ENCODE measurements around the gene NCAPH2.
A peak's percentile ranks its signal among the peaks of the same experiment; 100 is the strongest.
"Not testable (repeated sequence)": the region's sequence is repeated elsewhere in the genome, so short reads cannot be mapped to it uniquely, and the experiment has no call there.

Gene NCAPH2

DNA sequence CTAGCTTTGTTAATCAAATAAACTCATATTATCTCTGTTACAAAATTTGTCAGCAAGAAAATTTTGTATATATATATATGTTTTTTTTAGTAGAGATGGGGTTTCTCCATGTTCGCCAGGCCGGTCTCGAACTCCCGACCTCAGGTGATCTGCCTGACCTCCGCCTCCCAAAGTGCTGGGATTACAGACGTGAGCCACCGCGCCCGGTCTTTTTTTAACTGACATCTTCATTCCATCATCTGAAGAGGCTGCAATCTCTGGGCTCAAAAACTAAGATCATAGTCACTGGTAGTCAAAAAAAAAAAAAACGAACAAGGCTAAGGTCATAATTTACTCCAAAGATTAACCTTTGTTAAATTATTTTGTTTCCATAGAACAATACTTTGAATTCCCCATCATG lies 32.4 kb downstream of the NCAPH2 start:
- no peak for DNase-seq (ENCODE audit: extremely low spot score)
- CTCF ChIA-PET = interaction anchor here (1.8 to 3.4 kb wide), 2 partner anchors 15 to 23 kb away, joined by 7 to 11 read pairs; partner anchors contain the start of genes SCO2 and SYCE3
- POLR2A ChIA-PET = interaction anchor here (7.3 kb wide), 1 partner anchor 15 kb away, joined by 49 read pairs; the partner anchor contains the start of gene SCO2
- TF ChIP-seq ZNF384 (IDR thresholded peaks at IDR 0.05) (no peak), SP1 (IDR thresholded peaks at IDR 0.05) (no peak), TARDBP (IDR thresholded peaks at IDR 0.05) (no peak), FOXK2 (IDR thresholded peaks at IDR 0.05) (no peak), CTBP1 (IDR thresholded peaks at IDR 0.05; ENCODE audit: borderline replicate concordance) (no peak)

DNA sequence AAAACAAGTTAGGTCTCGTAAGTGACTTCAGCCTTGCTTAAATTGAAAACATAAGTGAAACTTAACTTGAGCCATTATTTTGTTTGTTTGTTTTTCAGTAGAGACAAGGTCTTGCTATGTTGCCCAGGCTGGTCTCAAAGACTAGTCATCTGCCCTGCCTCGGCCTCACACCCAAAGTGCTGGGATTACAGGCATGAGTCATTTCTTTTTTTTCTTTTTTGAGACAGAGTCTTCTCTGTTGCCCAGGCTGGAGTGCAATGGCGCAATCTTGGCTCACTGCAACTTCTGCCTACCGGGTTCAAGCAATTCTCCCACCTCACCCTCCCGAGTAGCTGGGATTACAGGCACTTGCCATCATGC lies 33.6 kb downstream of the NCAPH2 start:
- ChIA-PET POLR2A (interaction anchor here (7.3 kb wide), 1 partner anchor 17 kb away, joined by 49 read pairs; the partner anchor contains the start of gene SCO2), CTCF (interaction anchor here (1.8 kb wide), 1 partner anchor 22 kb away, joined by 7 read pairs; the partner anchor contains the start of gene SYCE3)
- DNase-seq (ENCODE audit: extremely low spot score) = not testable (repeated sequence)

DNA sequence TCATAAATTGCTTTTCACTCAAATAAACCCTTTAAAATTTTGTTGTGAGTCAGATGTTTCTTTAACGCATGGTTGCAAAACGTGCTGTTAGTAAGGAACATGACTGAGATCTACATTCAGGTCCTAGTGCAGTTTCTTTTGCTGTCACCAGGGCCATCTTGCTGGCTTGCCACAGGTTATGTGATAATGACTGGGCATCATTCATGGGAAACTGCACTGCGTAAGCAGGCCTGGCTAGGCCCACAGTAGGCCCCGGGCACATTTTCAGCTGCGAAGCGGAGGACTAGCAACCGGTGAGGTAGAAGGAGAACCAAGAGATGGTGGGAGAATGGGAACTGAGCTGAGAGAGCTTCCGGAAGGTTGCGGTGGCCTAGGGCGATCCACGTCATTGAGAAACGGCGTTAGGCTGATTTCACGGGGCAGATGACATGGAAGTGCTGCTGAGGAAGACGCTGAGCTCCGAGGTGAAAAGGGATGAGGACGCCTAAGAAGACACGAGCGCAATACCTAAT lies 34.4 kb downstream of the NCAPH2 start:
- POLR2A ChIA-PET = interaction anchor here (1.0 kb wide), 1 partner anchor 17 kb away, joined by 4 read pairs; the partner anchor contains the start of gene SCO2
- CTCF ChIA-PET = no interaction called here
- DNase-seq (ENCODE audit: extremely low spot score) = no peak
- TF ChIP-seq ARNT (IDR thresholded peaks at IDR 0.05) (no peak), SUZ12 (IDR thresholded peaks at IDR 0.05) (no peak), FOXK2 (IDR thresholded peaks at IDR 0.05) (no peak), ELF4 (IDR thresholded peaks at IDR 0.05) (no peak), SP1 (IDR thresholded peaks at IDR 0.05) (no peak), FOXM1 (IDR thresholded peaks at IDR 0.05; ENCODE audit: borderline replicate concordance) (no peak), FOXA1 (IDR thresholded peaks at IDR 0.05) (no peak), HDGF (IDR thresholded peaks at IDR 0.05; ENCODE audit: borderline replicate concordance) (no peak), L3MBTL2 (conservative IDR thresholded peaks at IDR 0.05) (no peak)

DNA sequence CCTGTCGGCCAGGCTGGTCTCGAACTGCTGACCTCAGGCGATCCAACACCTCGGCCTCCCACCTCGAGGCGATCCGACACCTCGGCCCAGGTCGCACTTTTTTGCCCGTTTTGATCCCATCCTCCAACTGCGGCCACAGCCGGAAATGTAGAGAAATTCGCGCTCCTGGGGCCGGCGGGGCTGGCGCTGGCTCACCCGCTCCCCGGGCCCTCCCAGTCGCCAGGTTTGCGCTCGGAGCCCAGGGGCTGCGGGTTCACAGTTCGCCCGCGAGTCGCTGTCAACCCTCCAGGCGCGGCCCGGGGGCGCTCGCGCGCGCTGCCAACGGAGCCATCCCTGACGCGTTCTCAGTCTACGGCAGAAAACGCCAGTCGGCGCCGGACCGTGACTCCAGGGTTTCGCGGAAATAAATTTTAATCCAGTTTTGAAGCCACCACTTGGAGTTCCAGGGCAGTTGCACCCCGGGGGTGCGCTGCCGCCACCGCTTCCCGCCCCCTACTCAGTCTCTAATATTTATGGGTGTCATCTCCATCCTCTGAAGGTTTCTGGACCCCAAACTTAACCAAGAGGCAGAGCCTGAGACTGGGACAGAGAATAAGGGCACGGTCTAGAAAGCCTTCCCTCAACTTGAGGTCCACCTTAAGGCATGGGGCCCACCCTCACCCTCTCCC lies 36.2 kb downstream of the NCAPH2 start:
- peak; percentile 91 for DNase-seq (ENCODE audit: extremely low spot score)
- TF ChIP-seq L3MBTL2 (conservative IDR thresholded peaks at IDR 0.05) (no peak), FOXK2 (IDR thresholded peaks at IDR 0.05) (no peak), ELF4 (IDR thresholded peaks at IDR 0.05) (no peak), SP1 (IDR thresholded peaks at IDR 0.05) (no peak), ZNF384 (IDR thresholded peaks at IDR 0.05) (no peak), NFRKB (IDR thresholded peaks at IDR 0.05) (no peak), LEF1 (IDR thresholded peaks at IDR 0.05; ENCODE audit: borderline replicate concordance) (no peak), FOXA1 (IDR thresholded peaks at IDR 0.05) (no peak)
- POLR2A ChIA-PET = no interaction called here

DNA sequence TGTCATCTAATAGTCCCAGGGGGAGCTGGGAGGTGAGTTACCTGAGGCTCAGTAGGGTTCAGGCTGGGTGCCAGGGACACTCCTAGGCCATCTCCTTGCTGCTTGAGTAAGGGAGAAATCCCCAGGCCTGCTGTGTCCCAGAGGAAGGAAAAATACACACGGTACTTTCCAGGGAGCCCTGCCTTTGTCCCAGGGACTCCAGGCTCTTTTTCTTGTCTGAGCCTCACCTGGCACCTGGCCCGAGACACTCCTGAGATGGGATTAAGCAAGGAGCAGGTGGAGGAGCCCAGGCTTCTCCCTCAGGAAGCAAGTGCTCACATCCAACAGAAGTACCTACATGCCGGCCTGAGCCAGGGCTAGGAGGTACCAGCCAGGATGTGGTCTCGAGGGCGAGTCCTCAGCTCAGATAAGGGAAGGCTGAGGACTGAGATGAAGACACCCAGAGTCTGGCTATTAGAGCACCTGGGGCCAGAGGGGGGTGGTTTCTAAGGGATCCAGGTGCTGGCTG lies 36.8 kb downstream of the NCAPH2 start:
- DNase-seq (ENCODE audit: extremely low spot score) = no peak
- ChIA-PET POLR2A (interaction anchor here (0.9 to 1.9 kb wide), 2 partner anchors 18 to 19 kb away, joined by 3 to 13 read pairs; partner anchors contain the start of genes SCO2 and SYCE3), CTCF (interaction anchor here (1.1 to 1.9 kb wide), 4 partner anchors 10 to 19 kb away, joined by 4 to 12 read pairs (median 8); partner anchors contain the start of genes SCO2 and SYCE3)
- TF ChIP-seq LEF1 (IDR thresholded peaks at IDR 0.05; ENCODE audit: borderline replicate concordance) = no peak
- no peak for TF ChIP-seq TARDBP (IDR thresholded peaks at IDR 0.05)
- no peak for TF ChIP-seq SUZ12 (IDR thresholded peaks at IDR 0.05)

More for the DNA sequence above, 36.2 kb downstream of the NCAPH2 start:
- CTCF ChIA-PET = interaction anchor here (1.6 to 1.8 kb wide), 2 partner anchors 11 to 19 kb away, joined by 6 to 11 read pairs; partner anchors contain the start of gene SCO2

DNA sequence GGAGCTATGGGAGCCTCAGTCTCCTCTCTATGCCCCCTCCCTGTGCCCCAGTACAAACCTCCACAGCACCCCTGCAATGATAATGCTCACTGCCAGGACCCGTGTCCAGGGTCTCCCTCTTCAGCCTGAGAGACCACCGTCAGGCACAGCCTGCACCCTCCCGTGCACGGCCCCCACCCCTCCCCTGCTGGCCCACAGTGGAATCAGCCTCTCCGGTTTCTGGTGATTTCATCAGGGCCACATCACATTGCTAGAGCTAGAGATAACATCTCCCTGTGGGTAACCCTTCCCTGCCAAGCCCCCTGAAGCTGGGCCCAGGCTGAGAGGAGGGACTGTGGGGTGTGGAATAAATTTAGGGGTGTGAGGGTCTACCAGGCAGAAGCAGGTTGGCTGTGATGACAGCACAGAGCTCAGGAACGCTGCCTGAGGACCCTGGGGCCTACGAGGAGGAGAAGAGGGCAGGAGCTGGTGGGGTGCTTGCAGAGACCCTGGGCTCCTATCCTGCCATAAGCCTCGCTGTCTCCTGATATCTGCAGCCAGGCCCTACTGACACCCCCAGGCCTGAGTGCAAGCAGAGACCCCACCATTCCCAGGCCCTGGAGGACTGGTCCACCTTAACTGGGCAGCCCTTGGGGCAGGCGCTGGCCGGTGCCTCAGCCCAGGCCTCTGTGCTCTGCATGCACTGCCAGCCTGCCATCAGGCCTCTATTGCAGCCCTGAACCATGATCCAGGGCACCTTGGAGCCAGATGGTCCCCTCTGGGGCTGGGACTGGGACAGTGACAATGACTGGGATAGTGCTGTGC lies 37.7 kb downstream of the NCAPH2 start, which contains the start of gene KLHDC7B:
KLHDC7B (plus strand) TSS at position 378 of the 804 bp plus-strand sequence; CDS start at position 723, 345 bp downstream.
- CTCF ChIA-PET = interaction anchor here (1.1 to 1.9 kb wide), 4 partner anchors 9 to 20 kb away, joined by 4 to 12 read pairs (median 8); partner anchors contain the start of genes SCO2 and SYCE3
- DNase-seq (ENCODE audit: extremely low spot score) = no peak
- TF ChIP-seq CTBP1 (IDR thresholded peaks at IDR 0.05; ENCODE audit: borderline replicate concordance) (no peak), L3MBTL2 (conservative IDR thresholded peaks at IDR 0.05) (no peak), ELF4 (IDR thresholded peaks at IDR 0.05) (no peak), BHLHE40 (IDR thresholded peaks at IDR 0.05; ENCODE audit: borderline replicate concordance) (no peak)
- POLR2A ChIA-PET = interaction anchor here (0.8 to 1.9 kb wide), 3 partner anchors 17 to 38 kb away, joined by 3 to 13 read pairs (median 3); partner anchors contain the start of genes LMF2, NCAPH2, SCO2 and SYCE3

DNA sequence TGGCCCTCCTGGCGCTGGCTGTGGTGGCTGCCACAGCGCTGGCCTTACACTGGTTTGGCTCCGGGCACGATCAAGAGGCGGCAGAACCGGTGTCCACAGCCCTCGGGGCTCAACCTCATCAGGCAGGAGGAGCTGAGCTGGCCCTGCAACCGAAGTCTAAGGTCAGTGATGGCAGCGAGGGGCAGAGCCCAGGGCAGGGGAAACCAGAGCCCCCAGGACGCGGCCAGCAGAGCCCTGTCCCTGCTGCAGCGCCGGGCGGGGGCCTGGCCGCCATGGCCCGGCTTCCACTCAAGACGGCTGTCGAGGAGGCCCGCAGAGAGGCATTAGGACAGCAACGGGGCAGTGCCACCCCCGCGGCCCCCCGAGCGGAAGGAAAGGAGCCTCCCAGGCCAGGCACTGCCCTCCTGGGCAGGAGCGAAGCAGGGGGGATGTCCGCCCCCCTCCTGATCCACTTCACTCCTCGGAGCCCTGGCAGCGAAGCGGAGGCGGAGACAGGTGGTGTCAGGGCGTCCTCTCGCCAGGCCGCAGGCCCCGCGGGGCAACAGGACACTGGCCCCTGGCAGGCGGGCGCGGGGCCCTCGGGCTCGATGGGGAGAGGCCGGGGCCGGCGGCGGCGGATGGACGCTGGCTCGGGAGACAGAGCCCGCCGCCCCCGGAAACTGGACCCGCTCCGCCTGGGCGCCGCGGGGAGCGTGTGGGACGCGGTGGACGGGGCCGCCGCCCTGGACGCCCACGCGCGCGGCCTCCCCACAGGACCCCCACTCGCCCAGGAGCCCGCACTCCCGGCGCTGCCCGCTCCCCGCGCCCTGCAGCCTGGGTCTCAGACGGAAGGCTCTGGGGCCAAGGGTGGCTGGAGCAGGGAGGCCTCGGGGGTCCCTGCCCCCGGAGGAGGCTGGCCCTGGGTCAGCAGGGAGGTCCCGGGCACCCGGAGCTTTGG lies 38.6 kb downstream of the NCAPH2 start:
- ChIA-PET CTCF (interaction anchor here (0.8 to 1.9 kb wide), 3 partner anchors 16 to 21 kb away, joined by 3 to 12 read pairs (median 11); partner anchors contain the start of genes SCO2 and SYCE3), POLR2A (interaction anchor here (0.8 to 1.9 kb wide), 3 partner anchors 21 to 39 kb away, joined by 3 to 13 read pairs (median 6); partner anchors contain the start of genes LMF2, NCAPH2 and SCO2)
- no peak for TF ChIP-seq ELF4 (IDR thresholded peaks at IDR 0.05)
- TF ChIP-seq FOXM1 (IDR thresholded peaks at IDR 0.05; ENCODE audit: borderline replicate concordance) = no peak
- no peak for DNase-seq (ENCODE audit: extremely low spot score)
